ENCODE data around the gene KPNB1.
"Not testable (repeated sequence)": the region's sequence is repeated elsewhere in the genome, so short reads cannot be mapped to it uniquely, and the experiment has no call there.

The KPNB1 gene

GRCh38 chr17:47676510-47677165 lies 26.9 kb downstream of the KPNB1 start:
- DNase-seq (ENCODE audit: low read depth): no peak

- DNase-seq (ENCODE audit: low read depth): no peak
Observed at GRCh38 chr17:47678196-47678595, 28.5 kb downstream of the KPNB1 start.

- DNase-seq (ENCODE audit: low read depth): no peak
Observed at GRCh38 chr17:47682138-47682537, 32.4 kb downstream of the KPNB1 start.

- DNase-seq (ENCODE audit: low read depth): not testable (repeated sequence)
Observed at GRCh38 chr17:47682727-47683126, 33.0 kb downstream of the KPNB1 start.

GRCh38 chr17:47684025-47684424 lies 34.3 kb downstream of the KPNB1 start:
- no peak for DNase-seq (ENCODE audit: low read depth)

GRCh38 chr17:47684535-47685193 lies 34.9 kb downstream of the KPNB1 start:
- DNase-seq (ENCODE audit: low read depth): no peak

GRCh38 chr17:47685556-47686275 lies 36.0 kb downstream of the KPNB1 start:
- no peak for DNase-seq (ENCODE audit: low read depth)

GRCh38 chr17:47686276-47686635 lies 36.5 kb downstream of the KPNB1 start:
- no peak for DNase-seq (ENCODE audit: low read depth)

GRCh38 chr17:47686664-47687327 lies 37.1 kb downstream of the KPNB1 start:
- no peak for DNase-seq (ENCODE audit: low read depth)

- DNase-seq (ENCODE audit: low read depth): no peak
Observed at GRCh38 chr17:47687328-47687690, 37.6 kb downstream of the KPNB1 start.

GRCh38 chr17:47687748-47688147 lies 38.0 kb downstream of the KPNB1 start:
- DNase-seq (ENCODE audit: low read depth): no peak

GRCh38 chr17:47690121-47690520 lies 40.4 kb downstream of the KPNB1 start:
- no peak for DNase-seq (ENCODE audit: low read depth)

GRCh38 chr17:47692137-47692894 lies 42.6 kb downstream of the KPNB1 start:
- no peak for DNase-seq (ENCODE audit: low read depth)

- DNase-seq (ENCODE audit: low read depth): no peak
Observed at GRCh38 chr17:47692895-47693730, 43.4 kb downstream of the KPNB1 start.

- no peak for DNase-seq (ENCODE audit: low read depth)
Observed at GRCh38 chr17:47693731-47694580, 44.2 kb downstream of the KPNB1 start, which contains the start of gene TBKBP1. Gene TBKBP1, plus strand, starts transcription at chr17:47694161. Its CDS starts 1,952 bp downstream, at chr17:47696113.

- no peak for DNase-seq (ENCODE audit: low read depth)
Observed at GRCh38 chr17:47694581-47695428, 45.1 kb downstream of the KPNB1 start.

GRCh38 chr17:47695429-47696376 lies 46.0 kb downstream of the KPNB1 start:
- DNase-seq (ENCODE audit: low read depth): no peak

All from stimulated activated CD8-positive, alpha-beta memory T cell treated with anti-CD3 and anti-CD28 coated beads, Interleukin-15, amount 100 ng/mL, for 24 hours (primary cell).